Measurements from ENCODE around the gene MYO1D.
"Not testable (repeated sequence)": the region's sequence is repeated elsewhere in the genome, so short reads cannot be mapped to it uniquely, and the experiment has no call there.

MYO1D gene

DNA sequence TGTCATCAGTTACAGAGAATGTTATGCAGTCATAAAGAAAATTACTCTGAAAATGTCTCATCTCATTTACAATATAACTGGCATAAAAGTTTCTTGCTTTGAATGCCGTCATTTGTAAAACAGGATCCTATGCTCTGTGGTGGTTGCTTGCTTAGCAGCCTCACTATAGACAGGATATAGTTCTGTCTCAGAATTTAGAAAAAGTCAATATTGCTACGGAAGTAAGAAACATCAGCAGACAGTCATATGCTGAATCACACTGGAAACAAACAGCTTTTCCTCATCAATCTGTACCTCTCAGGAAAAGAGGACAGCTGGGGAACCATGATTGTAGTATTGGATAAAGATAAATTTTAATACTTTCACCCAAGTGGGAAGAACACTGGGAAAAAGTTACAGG lies 105.5 kb downstream of the MYO1D start:
- no peak for DNase-seq

DNA sequence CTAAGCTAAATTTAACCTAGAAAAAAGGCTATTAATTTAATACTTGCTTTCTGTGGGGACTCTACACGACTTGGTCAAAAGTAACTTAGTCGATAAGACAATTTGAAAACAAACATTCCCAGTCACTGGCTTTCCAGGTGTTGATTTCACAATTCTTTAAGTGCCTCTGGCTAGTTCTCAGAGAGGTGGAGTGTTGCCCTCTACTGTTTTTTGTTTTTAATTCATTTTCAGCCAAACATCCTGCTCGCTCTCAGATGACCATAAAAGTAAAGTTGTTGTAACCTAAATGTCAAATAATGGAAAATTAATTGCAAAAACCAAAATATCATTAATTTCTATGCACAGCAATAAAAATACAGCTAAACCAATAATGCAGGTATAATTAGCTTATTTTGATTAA lies 107.1 kb downstream of the MYO1D start:
- DNase-seq = no peak

DNA sequence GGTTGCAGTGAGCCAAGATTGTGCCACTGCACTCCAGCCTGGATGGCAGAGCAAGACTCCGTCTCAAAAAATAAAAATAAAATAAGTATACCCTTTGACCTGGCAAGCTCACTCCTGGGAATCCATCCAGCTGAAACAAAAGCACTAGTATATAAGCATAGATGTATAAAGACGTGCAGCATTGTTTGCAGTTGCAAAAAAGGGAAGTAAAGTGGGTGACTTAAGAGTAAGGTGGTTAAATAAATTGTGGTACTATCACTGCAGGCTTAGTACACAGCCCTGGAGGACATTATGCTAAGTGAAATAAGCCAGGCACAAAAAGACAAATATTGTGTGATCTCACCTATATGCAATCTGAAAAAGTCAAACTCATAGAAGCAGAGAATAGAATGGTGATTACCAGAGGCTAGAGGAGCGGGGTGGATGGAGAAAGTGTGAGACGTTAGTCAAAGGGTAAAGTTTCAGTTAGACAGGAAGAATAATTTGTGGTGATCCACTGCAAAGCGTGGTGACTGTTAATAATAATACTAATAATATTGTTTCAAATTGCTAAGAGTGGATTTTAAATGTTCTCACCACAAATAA lies 113.0 kb downstream of the MYO1D start:
- DNase-seq = no peak

DNA sequence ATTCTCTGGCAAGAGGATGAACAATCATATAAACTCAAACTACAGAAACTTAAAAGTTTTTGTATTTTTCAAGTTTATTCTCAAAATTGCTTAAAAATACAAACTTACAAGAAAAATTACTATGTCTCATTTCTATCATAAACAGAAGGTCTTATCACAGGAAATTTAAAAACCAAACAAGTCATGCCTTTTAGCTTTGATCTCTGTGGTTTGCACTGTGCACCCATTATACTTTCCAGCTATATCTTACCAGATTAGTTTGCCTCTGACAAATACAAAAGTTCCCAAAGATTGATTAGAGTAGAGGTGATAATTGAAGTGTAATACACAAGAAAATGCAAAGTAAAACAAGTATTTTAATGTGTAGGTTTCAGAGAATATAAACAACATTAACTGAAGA lies 117.4 kb downstream of the MYO1D start:
- no peak for DNase-seq

DNA sequence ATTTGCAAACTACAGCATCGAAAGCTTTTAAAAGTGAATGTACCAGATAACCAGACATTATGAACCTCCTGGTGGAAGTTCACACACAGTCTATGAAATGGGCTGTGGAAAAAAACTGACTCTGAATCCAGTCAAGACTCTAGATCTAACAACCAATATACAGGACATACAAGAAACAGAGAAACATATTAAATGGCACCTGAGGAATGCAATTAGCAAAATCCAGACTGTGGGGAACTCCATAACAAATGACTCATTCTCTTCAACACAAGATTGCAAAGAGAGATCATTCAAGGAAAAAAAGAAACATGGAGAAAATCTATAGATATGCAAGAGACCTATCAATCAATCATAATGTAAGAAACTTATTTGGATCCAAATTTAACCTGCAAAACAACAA lies 119.0 kb downstream of the MYO1D start:
- no peak for DNase-seq

DNA sequence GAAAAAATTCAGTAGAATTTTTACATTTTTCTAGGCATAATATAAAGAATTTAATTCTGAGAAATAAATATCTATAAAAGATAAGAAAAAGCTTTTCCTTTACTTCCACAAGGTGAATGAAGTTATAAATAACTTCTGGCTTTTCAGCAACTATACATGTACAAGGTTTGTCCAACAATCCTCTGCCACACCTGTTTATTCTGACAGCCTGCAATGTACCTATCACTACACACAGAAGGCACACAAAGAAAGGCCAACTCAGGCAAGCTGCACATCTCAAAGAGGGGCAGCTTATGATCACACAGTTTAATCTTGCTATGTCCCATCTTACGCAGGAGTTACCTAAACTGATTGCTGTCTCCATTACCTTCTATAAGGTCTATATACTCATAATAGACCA lies 120.2 kb downstream of the MYO1D start:
- no peak for DNase-seq

DNA sequence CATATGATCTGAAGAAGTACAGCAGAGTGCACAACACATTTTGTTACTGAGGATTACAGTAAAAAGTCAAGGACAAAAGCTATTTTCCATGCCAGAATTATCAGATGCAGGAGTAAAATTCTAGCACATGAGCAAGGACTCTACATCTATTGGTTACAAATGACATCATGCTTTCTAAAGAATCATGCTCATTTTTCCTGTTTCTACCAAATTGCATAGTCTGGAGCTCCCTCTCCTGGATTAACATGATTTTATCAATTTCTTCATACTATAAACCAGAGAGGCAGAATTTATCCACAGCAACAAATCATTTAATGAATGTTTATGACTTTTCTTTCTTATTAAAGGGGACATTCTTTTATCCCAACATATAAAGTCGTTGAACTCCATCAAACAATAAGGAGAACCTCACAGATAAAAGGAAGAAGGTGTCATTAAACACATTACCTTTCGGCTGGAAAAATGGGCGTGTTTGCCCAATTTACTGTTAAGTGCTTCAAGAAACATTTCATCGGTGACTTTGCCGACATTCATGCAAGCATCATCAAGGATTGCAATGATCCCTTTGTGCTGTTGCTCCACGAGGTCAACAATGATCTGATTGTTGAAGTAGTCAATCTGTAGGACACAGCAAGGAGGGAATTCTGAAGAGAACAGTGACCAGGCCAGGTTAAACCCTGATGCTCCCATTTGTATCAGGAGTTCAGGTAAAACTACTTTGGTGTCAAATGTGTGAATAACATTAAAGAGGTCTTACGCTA lies 121.7 kb downstream of the MYO1D start:
- DNase-seq = no peak

DNA sequence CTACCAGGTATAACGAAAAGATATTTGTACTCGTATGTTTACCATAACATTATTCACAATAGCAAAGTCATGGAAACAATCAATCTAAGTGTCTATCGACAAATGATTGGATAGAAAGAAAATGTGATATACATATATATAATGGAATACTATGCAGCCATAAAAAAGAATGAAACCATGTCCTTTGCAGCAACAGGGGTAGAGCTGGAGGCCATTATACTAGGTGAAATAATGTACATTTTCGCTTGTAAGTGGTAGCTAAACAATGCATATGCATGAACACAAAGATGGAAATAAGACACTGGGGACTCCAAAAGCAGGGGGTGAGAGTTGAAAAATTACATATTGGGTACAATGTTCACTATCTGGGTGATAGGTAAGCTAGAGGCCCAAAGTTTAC lies 124.0 kb downstream of the MYO1D start:
- DNase-seq = no peak

DNA sequence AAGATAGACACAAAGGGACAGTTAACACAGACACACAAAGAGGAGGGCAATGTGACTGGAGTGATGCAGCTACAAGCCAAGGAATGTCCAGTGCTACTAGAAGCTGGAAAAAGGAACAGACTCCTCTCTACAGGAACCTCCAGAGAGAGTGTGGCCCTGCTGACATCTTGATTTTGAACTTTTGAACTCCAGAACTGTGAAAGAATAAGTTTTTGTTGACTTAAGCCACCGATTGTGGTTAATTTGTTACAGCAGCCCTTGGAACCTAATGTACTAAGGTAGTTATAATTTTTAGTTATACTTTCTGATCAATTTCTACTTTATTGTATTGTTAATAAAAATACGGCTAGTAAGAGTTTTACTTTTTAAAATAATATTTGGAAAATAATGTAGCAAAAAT lies 129.1 kb downstream of the MYO1D start:
- DNase-seq = no peak

DNA sequence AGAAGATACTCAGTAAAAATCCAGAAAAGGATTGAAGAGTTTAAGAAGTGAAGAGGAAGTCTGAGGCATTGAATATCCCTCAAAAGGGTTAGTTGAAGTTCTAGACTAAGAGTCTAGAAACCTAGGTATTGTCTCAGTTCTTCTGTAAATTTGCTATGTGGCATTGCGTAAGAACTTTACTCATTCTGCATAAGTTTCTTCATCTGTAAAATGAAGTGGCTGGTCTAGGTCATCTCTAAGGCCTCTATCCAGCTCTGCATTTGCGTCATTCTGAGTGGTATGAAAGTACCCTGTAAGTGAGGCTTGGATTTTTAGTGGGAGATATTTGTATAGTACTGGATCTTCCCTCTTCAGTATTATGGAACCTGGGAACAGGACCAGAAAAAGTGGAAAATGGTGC lies 130.2 kb downstream of the MYO1D start:
- no peak for DNase-seq

DNA sequence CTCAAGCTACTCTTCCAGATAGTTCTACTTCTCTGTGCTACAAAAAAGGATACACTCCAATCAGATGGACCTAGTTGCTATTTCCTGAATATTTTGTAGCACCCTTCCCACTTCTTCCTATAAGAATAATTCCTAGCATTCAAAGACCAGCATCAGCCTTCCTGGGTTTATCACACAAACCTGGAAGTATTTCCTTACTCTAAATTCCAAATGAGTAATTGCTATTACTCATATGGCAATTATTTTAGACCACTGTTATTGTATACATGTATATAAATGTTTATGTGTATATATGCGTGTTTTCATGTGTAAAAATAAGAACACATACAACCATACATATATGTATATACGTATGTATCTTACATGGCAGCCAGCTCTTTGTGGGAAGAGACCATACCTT lies 130.6 kb downstream of the MYO1D start:
- DNase-seq = no peak

DNA sequence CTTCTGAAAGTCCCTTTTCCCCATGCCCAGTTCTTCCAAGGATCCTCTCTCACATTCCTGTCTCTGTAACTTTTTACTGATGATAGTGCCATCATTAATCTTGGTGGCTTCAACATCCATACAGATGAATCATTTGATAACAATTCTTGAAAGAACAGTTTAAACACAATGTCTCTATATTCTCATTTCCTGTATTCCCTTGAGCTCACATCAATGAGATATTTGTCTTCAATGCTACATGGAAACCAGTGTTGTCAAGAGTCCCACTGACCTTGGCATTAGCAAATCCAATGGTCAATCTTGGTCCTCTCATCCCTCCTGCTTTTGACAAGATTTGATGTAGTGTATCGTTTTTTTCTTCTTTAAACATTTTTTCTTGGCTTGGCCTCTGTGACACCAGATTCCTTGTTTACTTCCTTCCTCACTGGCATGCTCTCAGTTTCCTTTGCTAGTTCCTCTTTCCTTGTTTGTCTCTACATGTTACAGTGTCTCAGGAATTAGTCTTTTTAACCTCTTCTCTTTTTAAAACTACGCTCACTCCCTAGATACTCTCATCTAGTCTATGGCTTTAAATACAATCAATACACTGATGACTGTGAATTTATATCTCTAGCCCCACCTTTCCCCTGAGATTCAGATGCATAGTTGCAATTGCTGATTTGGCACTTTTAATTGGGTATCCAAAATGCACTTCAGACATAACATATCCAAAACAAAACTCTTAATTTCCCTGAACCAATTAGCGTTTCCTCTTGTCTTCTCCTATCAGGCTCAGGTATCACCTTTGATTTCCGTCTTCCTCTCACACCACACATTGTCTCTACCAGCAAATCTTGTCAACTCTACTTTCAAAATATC lies 134.0 kb downstream of the MYO1D start:
- no peak for DNase-seq

DNA sequence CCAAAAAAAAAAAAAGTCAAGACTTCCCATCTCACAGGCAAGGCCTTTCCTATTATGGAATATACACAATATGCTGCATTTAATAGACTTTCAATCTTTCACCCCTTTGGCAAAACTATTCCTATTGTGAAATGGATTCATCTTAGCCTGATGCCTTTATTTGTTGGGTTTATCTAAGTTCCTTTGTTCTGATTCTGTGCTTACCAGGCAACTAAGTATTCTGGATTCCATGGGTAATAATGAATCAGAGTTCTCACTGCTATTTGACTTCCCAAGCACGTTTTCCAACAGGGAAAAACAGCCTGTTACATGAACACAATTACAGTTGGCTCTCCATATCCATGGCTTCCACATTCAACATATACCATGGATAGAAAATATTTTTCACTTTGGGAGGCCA lies 135.5 kb downstream of the MYO1D start:
- DNase-seq = no peak

DNA sequence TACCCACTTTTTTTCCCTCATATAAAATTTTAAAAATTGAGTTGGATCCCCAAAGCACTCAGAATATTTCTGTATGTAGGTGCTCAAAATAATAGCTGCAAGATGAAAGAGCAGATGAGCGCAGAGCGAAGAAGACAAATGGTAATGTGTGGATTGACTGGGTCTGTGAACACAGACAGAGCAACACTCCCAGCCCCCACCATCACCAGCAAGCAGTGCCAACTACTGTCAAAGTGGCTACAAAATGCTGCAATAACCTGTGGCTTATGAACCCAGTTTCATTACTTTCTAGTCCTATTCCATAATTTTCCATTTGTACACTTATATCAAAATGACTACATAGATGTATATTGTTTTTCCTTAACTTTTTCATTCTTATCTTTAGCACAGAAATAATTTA lies 137.2 kb downstream of the MYO1D start:
- no peak for DNase-seq

DNA sequence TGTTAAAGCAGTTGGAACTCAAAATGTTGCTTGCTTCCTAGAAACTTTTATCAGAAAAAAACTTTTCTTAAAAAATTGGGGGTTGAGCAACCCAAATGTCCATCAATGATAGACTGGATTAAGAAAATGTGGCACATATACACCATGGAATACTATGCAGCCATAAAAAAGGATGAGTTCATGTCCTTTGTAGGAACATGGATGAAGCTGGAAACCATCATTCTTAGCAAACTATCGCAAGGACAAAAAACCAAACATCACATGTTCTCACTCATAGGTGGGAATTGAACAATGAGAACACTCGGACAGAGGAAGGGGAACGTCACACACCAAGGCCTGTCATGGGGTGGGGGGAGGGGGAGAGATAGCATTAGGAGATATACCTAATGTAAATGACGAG lies 137.8 kb downstream of the MYO1D start:
- not testable (repeated sequence) for DNase-seq

DNA sequence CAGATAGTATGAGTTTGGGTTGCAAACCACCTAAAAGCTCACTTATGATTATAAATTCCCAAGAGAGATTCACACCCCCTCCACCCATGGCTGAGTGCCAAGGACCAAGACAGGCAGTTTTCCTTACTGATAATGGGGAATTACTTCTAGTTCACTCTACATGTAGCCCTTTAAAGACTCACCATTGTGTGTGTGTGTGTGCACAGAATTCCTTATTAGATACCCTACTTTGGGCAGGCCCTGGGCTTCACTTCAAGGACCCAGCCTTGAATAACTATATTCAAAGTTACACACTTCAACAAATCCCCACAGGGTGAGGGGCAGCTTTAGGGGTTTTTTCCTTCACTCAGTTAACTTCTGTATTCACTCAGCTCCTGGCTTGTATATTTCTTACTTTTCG lies 143.5 kb downstream of the MYO1D start:
- DNase-seq = no peak

DNA sequence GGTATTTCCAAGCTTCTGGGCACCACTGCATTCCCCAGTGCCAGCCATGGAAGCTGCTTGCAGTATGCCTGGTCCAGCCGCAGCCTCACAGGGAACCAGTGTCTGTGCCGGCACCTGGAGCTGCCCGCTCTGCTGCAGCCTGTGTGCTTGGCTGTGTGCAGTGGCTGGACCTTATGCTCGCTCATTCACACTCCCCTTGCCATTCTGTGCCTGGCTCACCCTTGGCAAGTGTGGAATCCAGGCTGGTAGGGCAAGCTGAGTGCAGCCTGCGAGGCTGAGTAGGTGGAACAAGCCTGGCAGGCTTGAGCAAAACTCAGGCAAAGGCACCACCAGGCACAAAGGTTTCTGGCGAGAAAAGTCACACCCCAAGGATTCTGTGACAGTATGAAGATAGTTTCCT lies 144.0 kb downstream of the MYO1D start:
- DNase-seq = no peak

DNA sequence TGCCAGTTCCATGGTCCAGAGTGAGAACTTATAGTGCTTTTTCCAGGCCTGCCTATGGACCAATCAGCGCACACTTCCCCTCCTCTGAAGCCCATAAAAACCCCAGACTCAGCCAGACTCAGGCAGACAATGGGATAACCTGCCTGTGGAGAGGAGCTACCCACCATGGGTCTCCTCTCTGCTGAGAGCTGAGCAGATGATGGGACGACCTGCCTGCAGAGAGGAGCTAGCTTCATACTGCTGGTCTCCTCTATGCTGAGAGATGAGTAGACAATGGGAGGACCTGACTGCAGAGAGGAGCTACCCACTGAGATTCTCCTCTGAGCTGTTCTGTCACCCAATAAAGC lies 144.7 kb downstream of the MYO1D start:
- DNase-seq = no peak

DNA sequence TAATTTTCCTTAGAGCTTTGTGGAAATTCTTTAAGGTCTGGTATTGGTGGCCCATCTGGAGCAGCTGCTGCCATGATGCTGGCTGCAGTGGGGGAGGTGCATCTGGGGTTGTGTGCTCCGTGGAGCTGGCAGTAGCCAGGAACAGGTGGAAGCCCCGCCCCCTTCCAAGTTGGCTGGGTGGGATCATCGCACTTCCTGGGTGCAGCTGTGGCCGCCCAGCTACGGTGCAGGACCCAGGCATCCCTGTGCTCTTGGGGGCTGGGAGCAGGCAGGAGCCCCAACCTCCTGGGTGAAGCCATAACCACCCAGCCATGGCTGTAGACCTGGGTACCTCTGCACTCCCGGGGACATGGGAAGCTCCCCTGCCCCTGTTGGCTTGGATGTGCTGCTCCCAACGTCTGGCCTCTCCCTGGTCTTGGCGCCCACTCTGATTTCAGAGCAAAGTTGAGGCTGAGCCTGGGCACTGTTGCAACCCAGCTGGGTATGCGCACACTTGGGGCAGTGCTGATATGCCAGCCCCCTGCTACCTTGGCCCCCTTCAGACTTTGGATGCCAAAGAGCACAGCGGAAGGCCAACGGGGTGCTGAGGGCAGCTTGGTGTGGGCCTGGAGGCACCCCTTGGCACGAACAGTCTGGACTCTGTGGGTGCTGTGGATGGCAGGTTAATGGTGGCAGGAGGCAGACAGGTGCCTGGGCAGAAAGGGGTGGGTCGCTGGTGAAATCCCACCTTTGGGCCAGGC lies 145.2 kb downstream of the MYO1D start:
- DNase-seq = no peak

DNA sequence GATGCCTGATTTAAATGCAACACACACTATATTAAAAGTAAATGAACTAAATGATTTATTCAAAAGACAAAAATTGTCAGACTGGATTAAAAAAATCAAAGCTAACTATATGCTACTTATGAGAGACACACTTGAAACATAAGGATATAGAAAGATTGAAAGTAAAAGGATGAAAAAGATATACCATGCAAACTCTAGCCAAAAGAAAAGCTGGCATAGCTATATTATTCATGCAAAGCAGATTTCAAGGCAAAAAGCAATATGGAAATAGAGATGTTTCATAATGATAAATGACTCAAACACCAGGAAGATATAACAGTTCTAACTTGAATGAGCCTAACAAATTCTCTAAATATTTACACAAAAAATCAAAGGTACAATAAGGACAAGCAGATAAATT lies 149.2 kb downstream of the MYO1D start:
- DNase-seq = no peak

DNA sequence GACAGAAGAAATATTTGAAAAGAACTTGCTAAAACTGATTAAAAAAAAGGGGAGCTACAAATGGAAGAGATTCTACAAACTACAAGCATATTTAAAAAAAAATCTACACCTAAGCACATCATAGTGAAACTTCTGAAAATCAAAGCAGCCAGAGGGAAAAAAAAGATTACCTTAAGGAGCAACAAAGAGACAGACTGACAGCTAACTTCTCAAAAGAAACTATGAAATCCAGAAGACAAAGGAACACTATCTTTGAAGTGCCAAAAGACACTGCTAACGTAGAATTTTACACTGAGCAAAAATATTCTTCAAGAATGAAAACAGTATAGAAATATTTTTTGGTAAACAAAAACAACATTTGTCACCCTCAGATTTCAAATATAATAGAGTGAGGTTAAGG lies 151.2 kb downstream of the MYO1D start:
- no peak for DNase-seq

DNA sequence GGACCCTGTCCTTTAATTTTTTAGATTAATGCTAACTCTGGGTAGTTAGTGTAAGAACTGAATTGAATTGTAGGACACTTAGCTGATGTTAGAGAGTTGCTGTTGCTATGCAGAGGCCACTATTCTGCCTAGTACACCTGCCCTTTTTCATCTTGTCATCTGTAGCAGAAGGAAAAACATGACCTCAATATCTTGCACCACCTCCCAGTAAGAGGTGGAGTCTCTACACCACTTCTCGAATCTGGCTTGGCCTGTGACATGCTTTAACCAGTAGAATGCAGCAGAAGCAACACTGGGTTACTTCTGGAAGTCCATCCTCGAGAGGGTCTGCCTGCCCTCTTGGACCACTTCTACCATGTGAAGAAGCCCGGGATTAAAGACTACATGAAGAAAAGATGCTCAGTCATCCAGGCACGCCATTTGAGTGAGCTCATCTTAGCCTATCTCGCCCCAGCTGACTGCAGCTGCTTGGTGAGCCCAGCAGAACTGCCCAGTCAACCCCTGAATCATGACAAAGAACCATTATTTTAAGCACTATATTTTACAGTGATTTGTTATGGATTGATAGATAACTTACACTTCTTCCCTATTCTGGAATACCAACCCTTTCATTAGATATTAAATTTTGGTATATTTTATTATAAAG lies 153.5 kb downstream of the MYO1D start:
- DNase-seq = no peak

DNA sequence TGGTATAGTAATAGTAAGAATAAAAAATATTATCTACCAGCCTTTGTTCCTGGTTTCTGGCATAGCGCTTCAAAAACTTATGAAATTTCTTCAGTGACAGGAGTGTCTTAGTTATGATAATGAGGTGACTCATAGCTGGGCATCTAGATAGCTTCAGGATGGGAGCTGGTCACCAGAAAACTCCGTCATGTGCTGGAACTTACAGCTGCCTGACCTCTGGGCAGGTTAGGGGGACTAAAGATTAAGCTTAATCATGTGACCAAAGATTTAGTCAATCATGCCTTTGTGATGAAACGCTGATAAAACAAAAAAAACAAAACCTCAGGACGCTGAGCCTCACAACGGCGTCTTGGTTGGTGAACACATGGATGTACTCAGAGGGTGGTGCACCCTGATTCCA lies 154.2 kb downstream of the MYO1D start:
- DNase-seq = no peak
